Measurements from ENCODE around the gene ITCH.

DNA sequence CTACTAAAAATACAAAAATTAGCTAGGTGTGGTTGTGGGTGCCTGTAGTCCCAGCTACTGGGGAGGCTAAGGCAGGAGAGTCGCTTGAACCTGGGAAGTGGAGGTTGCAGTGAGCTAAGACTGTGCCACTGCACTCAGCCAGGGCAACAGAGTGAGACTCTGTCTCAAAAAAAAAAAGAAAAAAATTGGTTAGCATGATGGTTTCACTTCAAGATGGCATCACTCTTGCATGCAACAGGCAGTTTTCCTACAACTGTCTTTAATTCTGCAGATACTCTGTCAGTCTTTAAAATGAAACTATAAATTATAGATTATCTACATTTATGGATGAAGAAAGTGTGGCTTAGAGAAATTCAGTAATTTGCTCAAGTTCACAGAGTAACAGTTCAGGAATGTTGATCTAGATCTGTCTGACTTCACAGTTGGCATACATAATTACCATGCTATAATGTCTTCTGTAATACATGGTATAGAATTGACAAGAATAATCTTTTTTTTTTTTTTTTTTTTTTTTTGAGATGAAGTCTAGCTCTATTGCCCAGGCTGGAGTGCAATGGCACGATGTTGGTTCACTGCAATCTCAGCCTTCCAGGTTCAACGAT, 27.0 kb downstream of the ITCH start:
- TF ChIP-seq, protein P1, sequence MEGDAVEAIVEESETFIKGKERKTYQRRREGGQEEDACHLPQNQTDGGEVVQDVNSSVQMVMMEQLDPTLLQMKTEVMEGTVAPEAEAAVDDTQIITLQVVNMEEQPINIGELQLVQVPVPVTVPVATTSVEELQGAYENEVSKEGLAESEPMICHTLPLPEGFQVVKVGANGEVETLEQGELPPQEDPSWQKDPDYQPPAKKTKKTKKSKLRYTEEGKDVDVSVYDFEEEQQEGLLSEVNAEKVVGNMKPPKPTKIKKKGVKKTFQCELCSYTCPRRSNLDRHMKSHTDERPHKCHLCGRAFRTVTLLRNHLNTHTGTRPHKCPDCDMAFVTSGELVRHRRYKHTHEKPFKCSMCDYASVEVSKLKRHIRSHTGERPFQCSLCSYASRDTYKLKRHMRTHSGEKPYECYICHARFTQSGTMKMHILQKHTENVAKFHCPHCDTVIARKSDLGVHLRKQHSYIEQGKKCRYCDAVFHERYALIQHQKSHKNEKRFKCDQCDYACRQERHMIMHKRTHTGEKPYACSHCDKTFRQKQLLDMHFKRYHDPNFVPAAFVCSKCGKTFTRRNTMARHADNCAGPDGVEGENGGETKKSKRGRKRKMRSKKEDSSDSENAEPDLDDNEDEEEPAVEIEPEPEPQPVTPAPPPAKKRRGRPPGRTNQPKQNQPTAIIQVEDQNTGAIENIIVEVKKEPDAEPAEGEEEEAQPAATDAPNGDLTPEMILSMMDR (IDR thresholded peaks at IDR 0.05): no peak
- no peak for TF ChIP-seq POLR2AphosphoS5 (IDR thresholded peaks at IDR 0.05)
- no peak for TF ChIP-seq EP300 (IDR thresholded peaks at IDR 0.05)
- no peak for TF ChIP-seq POLR2A (IDR thresholded peaks at IDR 0.05)

All from sigmoid colon (tissue), 4 donors.